ENCODE data around the gene ADAMTS9. TPM values are rescaled to one million over a fixed set of nuclear protein-coding genes. Genes with fewer than 3 reads are reported as not detected.

ADAMTS9 gene
- total RNA-seq, 2 donors from 2014 or later = 16.1 to 38.0 TPM

GRCh38 chr3:64638981-64639481 lies 48.8 kb downstream of the ADAMTS9 start:
- peak overlapping the region; percentile 90 for H3K27ac ChIP-seq (ENCODE audit: low read depth, low read length)
- H3K27me3 Mint-ChIP-seq (ENCODE audit: insufficient read depth) = no peaks in the 10 kb centered on the region
- H3K9me3 ChIP-seq (ENCODE audit: control insufficient read depth, low read length) = peaks cover 4% of the 10 kb centered on the region
- no peak overlapping the region for H3K4me3 ChIP-seq (ENCODE audit: low read length)
- peaks cover 7% of the 10 kb centered on the region for H3K4me1 ChIP-seq (ENCODE audit: control insufficient read depth, insufficient read depth, low read length)
- H3K27me3 ChIP-seq (ENCODE audit: control insufficient read depth, insufficient read depth, low read length, poor library complexity, severe bottlenecking) = no peaks in the 10 kb centered on the region
- no peak overlapping the region for H3K9ac ChIP-seq (ENCODE audit: extremely low read depth, low read length, poor library complexity, severe bottlenecking)
- no peaks in the 10 kb centered on the region for H3K9me3 Mint-ChIP-seq
- no peak overlapping the region for H3K27ac Mint-ChIP-seq
- DNase-seq = no peak
- TF ChIP-seq CTCF (conservative IDR thresholded peaks at IDR 0.05) = no peak
- peaks cover under 1% of the 10 kb centered on the region for H3K36me3 Mint-ChIP-seq (ENCODE audit: low read depth)
- peaks cover 29% of the 10 kb centered on the region for H3K4me1 Mint-ChIP-seq
- peaks cover 10% of the 10 kb centered on the region for H3K36me3 ChIP-seq (ENCODE audit: control insufficient read depth, insufficient read depth, low read length)
- WGBS, 2 experiments (ENCODE audit: insufficient coverage in 1 of 2, insufficient read length in 1 of 2) = 64% methylated on average over 2 to 3 of the region's 3 CpGs
- H3K4me3 Mint-ChIP-seq = no peak overlapping the region

DNA sequence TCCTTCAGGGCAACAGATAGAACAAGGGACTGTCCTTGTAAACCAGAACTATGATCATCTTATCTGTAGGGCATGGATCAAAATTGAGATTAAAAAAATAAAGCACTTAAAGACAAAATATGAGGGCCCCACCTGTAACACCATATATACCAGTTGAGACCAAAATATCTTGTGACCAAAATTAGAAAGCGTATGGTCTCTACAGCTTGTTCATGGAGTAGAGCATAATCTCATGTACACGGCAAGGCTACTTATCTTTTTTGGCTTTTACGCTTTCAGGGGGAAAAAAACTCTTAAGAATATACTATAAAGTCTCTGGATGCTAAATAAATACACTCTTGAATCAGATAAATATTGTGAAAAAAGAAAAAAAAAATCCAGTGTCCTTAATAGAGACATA lies 49.3 kb downstream of the ADAMTS9 start:
- peak overlapping the region; percentile 90 for H3K27ac ChIP-seq (ENCODE audit: low read depth, low read length)
- Mint-ChIP-seq H3K27ac (no peak overlapping the region), H3K27me3 (ENCODE audit: insufficient read depth) (no peaks in the 10 kb centered on the region), H3K36me3 (ENCODE audit: low read depth) (peaks cover under 1% of the 10 kb centered on the region), H3K4me3 (no peak overlapping the region), H3K9me3 (no peaks in the 10 kb centered on the region), H3K4me1 (peaks cover 29% of the 10 kb centered on the region)
- peaks cover 7% of the 10 kb centered on the region for H3K4me1 ChIP-seq (ENCODE audit: control insufficient read depth, insufficient read depth, low read length)
- no peaks in the 10 kb centered on the region for H3K9me3 ChIP-seq (ENCODE audit: control insufficient read depth, low read length)
- WGBS, 2 experiments (ENCODE audit: insufficient coverage in 1 of 2, insufficient read length in 1 of 2) = 97% methylated on average over 3 of the region's 3 CpGs; no CpG with 5 or more reads in 1 of the 2 experiments
- no peaks in the 10 kb centered on the region for H3K27me3 ChIP-seq (ENCODE audit: control insufficient read depth, insufficient read depth, low read length, poor library complexity, severe bottlenecking)
- H3K4me3 ChIP-seq (ENCODE audit: low read length) = no peak overlapping the region
- DNase-seq = no peak
- H3K36me3 ChIP-seq (ENCODE audit: control insufficient read depth, insufficient read depth, low read length) = peaks cover 7% of the 10 kb centered on the region
- TF ChIP-seq CTCF (conservative IDR thresholded peaks at IDR 0.05) = no peak
- H3K9ac ChIP-seq (ENCODE audit: extremely low read depth, low read length, poor library complexity, severe bottlenecking) = no peak overlapping the region

GRCh38 chr3:64634417-64634816 lies 53.4 kb downstream of the ADAMTS9 start:
- Histone ChIP-seq H3K4me1 (ENCODE audit: control insufficient read depth, insufficient read depth, low read length) (no peaks in the 10 kb centered on the region), H3K9me3 (ENCODE audit: control insufficient read depth, low read length) (no peaks in the 10 kb centered on the region), H3K9ac (ENCODE audit: extremely low read depth, low read length, poor library complexity, severe bottlenecking) (no peak overlapping the region), H3K36me3 (ENCODE audit: control insufficient read depth, insufficient read depth, low read length) (peaks cover 39% of the 10 kb centered on the region), H3K27ac (ENCODE audit: low read depth, low read length) (no peak overlapping the region), H3K4me3 (ENCODE audit: low read length) (no peak overlapping the region), H3K27me3 (ENCODE audit: control insufficient read depth, insufficient read depth, low read length, poor library complexity, severe bottlenecking) (no peaks in the 10 kb centered on the region)
- H3K4me3 Mint-ChIP-seq = no peak overlapping the region
- H3K27me3 Mint-ChIP-seq (ENCODE audit: insufficient read depth) = no peaks in the 10 kb centered on the region
- H3K27ac Mint-ChIP-seq = no peak overlapping the region
- H3K4me1 Mint-ChIP-seq = peaks cover 6% of the 10 kb centered on the region
- no peak for DNase-seq
- no peaks in the 10 kb centered on the region for H3K9me3 Mint-ChIP-seq
- peaks cover 7% of the 10 kb centered on the region for H3K36me3 Mint-ChIP-seq (ENCODE audit: low read depth)
- no peak for TF ChIP-seq CTCF (conservative IDR thresholded peaks at IDR 0.05)
- 88 to 91% methylated on average over 6 of the region's 6 CpGs for WGBS, 2 experiments (ENCODE audit: insufficient coverage in 1 of 2, insufficient read length in 1 of 2)

Data from endodermal cell (in vitro differentiated cells).